B cell (primary cell): ENCODE measurements around the gene YY1. TPM values are rescaled to one million over a fixed set of nuclear protein-coding genes. Genes with fewer than 3 reads are reported as not detected.

Experiments
- ATAC-seq: fragments of 200-7000 bp; cut with Tn5 transposase; one replicate; pipeline ENCODE4 v1.10.0; 2021; ENCODE audit warnings: low read depth, mild to moderate bottlenecking, moderate number of reproducible peaks, moderate library complexity
- CTCF ChIA-PET: fragments of 350-600 bp; sonication (Branson Sonifier 250); formaldehyde crosslinking; loops from one replicate; lab custom pipeline; 2021; ENCODE audit warnings: antibody characterized with exemption, inconsistent platforms; lab: Charles Lee
- POLR2A ChIA-PET: fragments of 350-600 bp; sonication (Branson Sonifier 250); formaldehyde crosslinking; loops from one replicate; lab custom pipeline; 2021; ENCODE audit warnings: antibody characterized with exemption; lab: Charles Lee
- DNase-seq: peaks from one replicate; pipeline ENCODE4 v3.0.0; 2013
- H2AFZ ChIP-seq: 2 replicates; pipeline ENCODE4 v1.6.1; 2012; ENCODE audit warnings: mild to moderate bottlenecking, low read depth, low read length; ENCODE audit not compliant: insufficient read depth, poor library complexity, severe bottlenecking
- H3K27ac ChIP-seq, 2 donors: 1 replicate in 1 of 2; 2 replicates in 1 of 2; pipeline ENCODE4 v1.5.1; 2012 to 2013; ENCODE audit warnings: low read length in 2 of 2, mild to moderate bottlenecking in 2 of 2, moderate library complexity in 1 of 2
- H3K27me3 ChIP-seq, 4 experiments: fragments of 200-600 bp in 1 of 4; sonication (generic) in 1 of 4; replicated peaks in 1 of 4; 1 replicate in 2 of 4; 2 replicates in 2 of 4; pipeline versions ENCODE4 v1.6.1 to v1.7.0; 2013 to 2016; ENCODE audit warnings: low read length in 3 of 4, mild to moderate bottlenecking in 2 of 4, mixed read lengths in 1 of 4, moderate library complexity in 1 of 4; ENCODE audit not compliant: insufficient read depth in 4 of 4, control insufficient read depth in 3 of 4; ENCODE audit errors: control extremely low read depth in 1 of 4
- H3K36me3 ChIP-seq, 2 experiments: replicated peaks in 1 of 2; 1 replicate in 1 of 2; 2 replicates in 1 of 2; pipeline versions ENCODE4 v1.6.1 to v1.7.1; 2013; ENCODE audit warnings: low read length in 1 of 2; ENCODE audit not compliant: insufficient read depth in 2 of 2, control insufficient read depth in 1 of 2; ENCODE audit errors: control extremely low read depth in 1 of 2, extremely low read depth in 1 of 2
- H3K4me1 ChIP-seq, 2 donors: fragments of 200-600 bp in 1 of 2; sonication (generic) in 1 of 2; 1 replicate in 1 of 2; 2 replicates in 1 of 2; pipeline versions ENCODE4 v1.5.1 to v1.6.1; 2013 to 2017; ENCODE audit warnings: low read length in 2 of 2; ENCODE audit not compliant: control insufficient read depth in 2 of 2, insufficient read depth in 2 of 2
- H3K4me2 ChIP-seq: replicated peaks from 2 replicates; pipeline ENCODE3; 2012; ENCODE audit warnings: mild to moderate bottlenecking, low read depth, low read length; ENCODE audit not compliant: poor library complexity, severe bottlenecking
- H3K4me3 ChIP-seq, 5 experiments: fragments of 200-600 bp in 1 of 5; sonication (generic) in 1 of 5; 1 replicate in 3 of 5; 2 replicates in 2 of 5; pipeline versions ENCODE4 v1.5.1 to v1.7.0; 2011 to 2016; ENCODE audit warnings: low read length in 4 of 5, mild to moderate bottlenecking in 4 of 5, low read depth in 2 of 5, control low read depth in 1 of 5, moderate library complexity in 1 of 5; ENCODE audit not compliant: insufficient read depth in 1 of 5; ENCODE audit errors: control extremely low read depth in 1 of 5, extremely low read depth in 1 of 5
- H3K79me2 ChIP-seq: fragments of 200-600 bp; sonication (generic); one replicate; pipeline ENCODE4 v1.6.0; 2016; ENCODE audit warnings: low read length; ENCODE audit not compliant: control insufficient read depth, insufficient read depth
- H3K9ac ChIP-seq: fragments of 200-600 bp; sonication (generic); 2 replicates; pipeline ENCODE4 v1.6.1; 2017; ENCODE audit warnings: mild to moderate bottlenecking, low read length, moderate library complexity
- H3K9me3 ChIP-seq, 3 donors: one replicate each; pipeline versions ENCODE4 v1.6.1 to v1.7.1; 2013; ENCODE audit warnings: low read length in 2 of 3; ENCODE audit not compliant: control insufficient read depth in 2 of 3, insufficient read depth in 1 of 3; ENCODE audit errors: control extremely low read depth in 1 of 3
- H4K20me1 ChIP-seq: 2 replicates; pipeline ENCODE4 v1.6.0; 2012; ENCODE audit warnings: mild to moderate bottlenecking, low read length; ENCODE audit not compliant: insufficient read depth, control insufficient read depth, poor library complexity, severe bottlenecking
- H3K27ac Mint-ChIP-seq: one replicate; pipeline ENCODE4 v1.8.0; 2021; ENCODE audit warnings: mixed read lengths
- H3K27me3 Mint-ChIP-seq: one replicate; pipeline ENCODE4 v1.8.0; 2021; ENCODE audit warnings: mixed read lengths
- H3K4me1 Mint-ChIP-seq: one replicate; pipeline ENCODE4 v1.8.0; 2021; ENCODE audit warnings: mixed read lengths
- H3K4me3 Mint-ChIP-seq: one replicate; pipeline ENCODE4 v1.8.0; 2021; ENCODE audit warnings: mixed read lengths
- H3K9me3 Mint-ChIP-seq: one replicate; pipeline ENCODE4 v1.8.0; 2022; ENCODE audit warnings: mixed read lengths; ENCODE audit not compliant: insufficient read depth
- EZH2 ChIP-seq: IDR thresholded peaks from 2 replicates; pipeline ENCODE4 v1.6.1; 2012; ENCODE audit warnings: borderline replicate concordance, low read depth, mild to moderate bottlenecking, moderate library complexity, low read length; ENCODE audit not compliant: insufficient read depth, poor library complexity, severe bottlenecking
- WGBS: methylation state at CpG from one replicate; pipeline ENCODE4 v1.1.5; 2013; ENCODE audit warnings: missing lambda C conversion rate; ENCODE audit not compliant: insufficient coverage; 5-methylcytosine and 5-hydroxymethylcytosine counted together
- intact Hi-C: fragments of 100-400 bp; cut with micrococcal nuclease; formaldehyde crosslinking; loops from one replicate; pipeline ENCODE4 v1.10.0; 2022
- polyA plus RNA-seq: library from polyadenylated mRNA; depleted of rRNA; stranded (reverse); fragments of >200 nt; gene quantifications from 2 replicates; pipeline ENCODE4 v1.2.3, GENCODE V29; 2012
- total RNA-seq, 2 donors: library from RNA; stranded (reverse); fragments of 120-200 nt in 1 of 2; gene quantifications; 1 replicate in 1 of 2; 2 replicates in 1 of 2; pipeline versions ENCODE4 v1.2.3 to v1.2.4, GENCODE V29; 2013 to 2022
- TF ChIP-seq, protein P1 (sequence below): fragments of 200-600 bp; IDR thresholded peaks from one replicate; pipeline ENCODE4 v1.8.0; 2022; ENCODE audit warnings: antibody characterized with exemption, mild to moderate bottlenecking

The YY1 gene
- total and polyA plus RNA-seq, 2 donors (not counting 1 experiment from before 2014, with no cell fraction given), result 24.0 to 91.4 TPM

GRCh38 chr14:100250732-100251465 lies 12.0 kb downstream of the YY1 start:
- H3K9ac ChIP-seq, result no peak overlapping the region
- 100% methylated on average over 1 of the region's 2 CpGs for WGBS
- DNase-seq (no peak), ATAC-seq (no peak)
- H3K4me1 ChIP-seq, result peaks cover 49 to 53% of the 10 kb centered on the region in 2 donors
- peaks cover 100% of the 10 kb centered on the region for H3K79me2 ChIP-seq
- ChIA-PET CTCF (interaction anchor here (0.6 kb wide), 1 partner anchor 9 kb away, joined by 3 read pairs; no protein-coding TSS in a partner anchor), POLR2A (interaction anchor here (0.6 kb wide), 2 partner anchors 23 to 182 kb away, joined by 3 to 5 read pairs; no protein-coding TSS in a partner anchor)
- H3K9me3 ChIP-seq, result no peaks in the 10 kb centered on the region
- H3K4me2 ChIP-seq, result no peak overlapping the region
- Mint-ChIP-seq H3K4me1 (peaks cover 63% of the 10 kb centered on the region), H3K4me3 (no peak overlapping the region), H3K27ac (no peak overlapping the region), H3K9me3 (no peaks in the 10 kb centered on the region), H3K27me3 (no peaks in the 10 kb centered on the region)
- H3K27ac ChIP-seq, result no peak overlapping the region
- H3K36me3 ChIP-seq, result peaks cover 0 to 4% of the 10 kb centered on the region in 2 experiments
- peaks cover 80% of the 10 kb centered on the region for H4K20me1 ChIP-seq
- no peak for TF ChIP-seq EZH2
- TF ChIP-seq, protein P1, sequence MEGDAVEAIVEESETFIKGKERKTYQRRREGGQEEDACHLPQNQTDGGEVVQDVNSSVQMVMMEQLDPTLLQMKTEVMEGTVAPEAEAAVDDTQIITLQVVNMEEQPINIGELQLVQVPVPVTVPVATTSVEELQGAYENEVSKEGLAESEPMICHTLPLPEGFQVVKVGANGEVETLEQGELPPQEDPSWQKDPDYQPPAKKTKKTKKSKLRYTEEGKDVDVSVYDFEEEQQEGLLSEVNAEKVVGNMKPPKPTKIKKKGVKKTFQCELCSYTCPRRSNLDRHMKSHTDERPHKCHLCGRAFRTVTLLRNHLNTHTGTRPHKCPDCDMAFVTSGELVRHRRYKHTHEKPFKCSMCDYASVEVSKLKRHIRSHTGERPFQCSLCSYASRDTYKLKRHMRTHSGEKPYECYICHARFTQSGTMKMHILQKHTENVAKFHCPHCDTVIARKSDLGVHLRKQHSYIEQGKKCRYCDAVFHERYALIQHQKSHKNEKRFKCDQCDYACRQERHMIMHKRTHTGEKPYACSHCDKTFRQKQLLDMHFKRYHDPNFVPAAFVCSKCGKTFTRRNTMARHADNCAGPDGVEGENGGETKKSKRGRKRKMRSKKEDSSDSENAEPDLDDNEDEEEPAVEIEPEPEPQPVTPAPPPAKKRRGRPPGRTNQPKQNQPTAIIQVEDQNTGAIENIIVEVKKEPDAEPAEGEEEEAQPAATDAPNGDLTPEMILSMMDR, result no peak
- intact Hi-C loops, result no loop called here
- no peak overlapping the region for H3K4me3 ChIP-seq
- no peak overlapping the region for H2AFZ ChIP-seq
- no peaks in the 10 kb centered on the region for H3K27me3 ChIP-seq

- H3K79me2 ChIP-seq, result peaks cover 100% of the 10 kb centered on the region
- Mint-ChIP-seq H3K9me3 (peaks cover 3% of the 10 kb centered on the region), H3K4me1 (peaks cover 62% of the 10 kb centered on the region), H3K4me3 (peak overlapping the region; percentile 15), H3K27me3 (no peaks in the 10 kb centered on the region), H3K27ac (no peak overlapping the region)
- ChIA-PET POLR2A (no interaction called here), CTCF (interaction anchor here (1.5 kb wide), 1 partner anchor 11 kb away, joined by 3 read pairs; no protein-coding TSS in a partner anchor)
- H2AFZ ChIP-seq, result no peak overlapping the region
- no peak overlapping the region for H3K9ac ChIP-seq
- peaks cover 52 to 55% of the 10 kb centered on the region in 2 donors for H3K4me1 ChIP-seq
- DNase-seq, result no peak
- intact Hi-C loops, result no loop called here
- peaks cover 0 to 8% (median 2%) of the 10 kb centered on the region in 3 donors for H3K9me3 ChIP-seq
- H3K4me3 ChIP-seq, result no peak overlapping the region
- H4K20me1 ChIP-seq, result peaks cover 78% of the 10 kb centered on the region
- H3K36me3 ChIP-seq, result peaks cover 2 to 4% of the 10 kb centered on the region in 2 experiments
- peak overlapping the region in 1 of 2 donors; percentile 13 for H3K27ac ChIP-seq
- no peaks in the 10 kb centered on the region for H3K27me3 ChIP-seq
- ATAC-seq, result no peak
- no peak overlapping the region for H3K4me2 ChIP-seq
- TF ChIP-seq, protein P1, result no peak
- no peak for TF ChIP-seq EZH2
Measured at GRCh38 chr14:100252684-100253083, 13.7 kb downstream of the YY1 start.
